ENCODE data around the gene DAZAP1.

Gene DAZAP1

DNA sequence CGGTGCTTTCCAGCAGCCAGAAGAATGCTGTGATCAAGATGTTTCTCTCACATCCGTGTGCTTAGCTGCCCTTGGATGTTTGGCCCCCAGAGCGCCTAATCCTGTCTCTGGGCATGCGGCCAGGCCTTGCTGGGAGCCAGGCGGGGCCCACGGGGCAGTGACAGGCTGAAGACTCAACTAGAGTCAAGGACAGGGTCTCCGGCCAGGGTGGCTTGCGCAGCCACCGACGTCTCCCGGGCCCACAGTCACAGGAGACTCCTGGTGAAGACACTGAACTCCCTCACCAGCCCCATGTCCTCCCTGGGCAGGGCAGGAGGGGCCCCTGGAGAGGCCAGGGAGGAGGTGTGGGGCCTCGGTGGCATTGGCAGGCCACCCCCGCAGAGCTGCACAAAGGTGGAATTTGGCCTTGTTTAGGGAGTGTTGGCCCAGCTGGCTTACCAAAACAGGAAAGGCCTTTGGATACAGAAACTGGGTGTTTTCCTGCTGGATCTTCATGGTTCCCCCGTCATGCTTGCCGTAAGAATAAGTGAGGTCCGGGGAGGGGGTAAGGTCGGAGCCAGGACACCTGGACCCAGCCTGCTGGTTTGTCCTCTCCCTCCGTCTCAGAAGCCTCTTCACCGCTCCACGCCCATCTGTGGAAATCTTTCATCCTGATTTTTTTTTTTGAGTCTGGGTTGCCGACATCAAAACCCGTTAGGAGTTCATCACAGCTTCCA lies 33.7 kb upstream of the DAZAP1 start:
- no peak for DNase-seq

- DNase-seq = no peak
Observed at GRCh38 chr19:1374250-1374577, 33.2 kb upstream of the DAZAP1 start.

DNA sequence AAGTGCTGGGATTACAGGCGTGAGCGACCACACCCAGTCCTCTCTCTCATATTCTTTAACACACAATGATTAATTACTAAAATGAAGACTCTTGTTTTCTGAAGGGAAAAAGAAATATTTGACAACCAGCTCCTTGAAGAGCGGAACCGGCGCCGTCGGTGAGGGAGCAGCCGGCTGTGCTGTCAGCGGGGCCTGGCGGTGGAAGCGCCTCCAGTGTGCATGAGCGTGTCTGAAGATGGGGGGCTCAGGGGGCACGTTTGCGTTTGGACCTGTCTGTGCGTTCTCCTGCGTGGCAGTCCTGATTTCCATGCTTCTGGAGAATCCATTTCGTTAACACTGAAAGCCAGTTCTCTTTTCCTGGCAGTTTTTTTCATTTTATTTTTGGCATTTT lies 31.0 kb upstream of the DAZAP1 start:
- DNase-seq = no peak

DNA sequence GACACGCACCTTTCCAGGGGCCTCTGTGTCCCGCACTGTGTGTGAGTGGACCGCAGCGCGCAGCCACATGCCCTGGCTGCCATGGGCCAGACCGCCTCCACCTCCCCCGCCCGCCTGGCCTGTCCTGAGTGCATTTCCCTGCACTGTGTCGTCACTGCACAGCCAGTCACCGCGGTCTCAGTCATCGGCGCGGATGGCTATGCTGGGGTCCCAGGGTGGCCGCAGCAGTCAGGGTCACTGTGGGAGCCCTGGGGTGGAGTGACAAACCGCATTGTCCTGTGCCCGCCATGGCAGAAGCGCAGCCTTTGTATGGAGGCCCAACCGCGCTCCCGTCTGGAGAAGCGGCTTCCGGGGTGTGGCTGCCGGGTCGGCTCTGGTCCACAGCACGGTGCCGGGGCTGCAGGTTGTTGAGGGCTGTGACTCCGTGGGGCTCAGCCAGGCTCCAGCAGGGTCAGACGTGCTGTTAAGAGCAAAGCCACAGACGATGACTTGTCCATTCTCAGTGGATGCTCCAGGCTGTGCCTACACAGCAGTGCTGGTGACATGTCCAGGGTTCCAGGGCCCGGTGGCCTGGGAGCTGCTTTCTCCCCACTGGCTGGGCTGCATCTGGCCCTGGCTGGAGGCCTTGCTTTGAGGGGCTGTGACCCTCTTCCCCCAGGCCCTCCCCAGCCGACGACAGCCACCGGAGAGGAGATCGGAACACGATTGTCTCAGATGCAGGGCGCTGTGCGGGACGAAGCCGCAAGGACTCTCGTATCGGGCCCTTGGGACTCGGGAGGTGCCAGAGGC lies 30.0 kb upstream of the DAZAP1 start:
- DNase-seq = no peak

DNA sequence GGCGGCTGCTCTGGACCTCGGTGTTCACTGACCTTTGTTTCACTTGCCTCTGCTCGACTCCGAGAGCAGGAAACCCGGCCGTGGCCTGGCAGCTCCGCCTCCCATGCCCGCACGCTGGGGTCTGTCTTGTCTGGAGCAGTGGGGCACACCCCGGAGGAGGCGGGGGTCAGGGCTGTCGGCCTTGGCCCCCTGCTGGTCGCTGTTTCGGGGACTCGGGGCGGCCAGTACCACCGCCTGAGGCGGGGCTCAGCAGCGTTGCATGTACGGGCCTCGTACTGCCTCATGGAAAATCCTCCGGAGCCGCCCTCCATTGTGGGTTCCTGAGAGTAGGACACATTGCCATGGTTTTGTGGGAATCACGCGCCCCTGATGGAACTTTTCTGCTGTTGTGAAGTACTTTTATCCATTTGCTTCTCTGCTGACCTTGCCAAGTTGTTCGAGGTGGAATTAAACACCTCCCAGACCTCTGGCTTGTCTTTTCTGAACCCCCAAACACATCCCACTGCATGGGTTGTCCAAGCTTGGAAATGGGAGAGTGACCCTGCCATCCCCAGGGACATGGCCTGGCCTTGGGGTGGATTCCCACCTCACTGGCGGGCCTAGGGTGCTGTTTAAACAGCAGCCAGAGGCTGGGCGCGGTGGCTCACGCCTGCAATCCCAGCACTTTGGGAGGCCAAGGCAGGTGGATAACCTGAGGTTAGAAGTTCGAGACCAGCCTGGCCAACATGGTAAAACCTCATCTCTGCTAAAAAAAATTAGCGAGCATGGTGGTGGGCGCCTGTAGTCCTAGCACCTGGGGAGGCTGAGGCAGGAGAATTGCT lies 29.2 kb upstream of the DAZAP1 start:
- DNase-seq = no peak

- no peak for DNase-seq
Observed at GRCh38 chr19:1379126-1379905, 28.1 kb upstream of the DAZAP1 start.

- DNase-seq = no peak
Observed at GRCh38 chr19:1379961-1380489, 27.4 kb upstream of the DAZAP1 start.

GRCh38 chr19:1382250-1382649 lies 25.1 kb upstream of the DAZAP1 start:
- no peak for DNase-seq

- no peak for DNase-seq
Observed at GRCh38 chr19:1383017-1383311, 24.4 kb upstream of the DAZAP1 start.

GRCh38 chr19:1383312-1384084 lies 23.9 kb upstream of the DAZAP1 start, which contains the start of gene NDUFS7:
NDUFS7 (plus strand) TSS chr19:1383907; CDS start chr19:1383927, 20 bp downstream.
- DNase-seq = peak; percentile 96

GRCh38 chr19:1384085-1384462 lies 23.3 kb upstream of the DAZAP1 start:
- no peak for DNase-seq

GRCh38 chr19:1384478-1385110 lies 22.8 kb upstream of the DAZAP1 start:
- no peak for DNase-seq

DNA sequence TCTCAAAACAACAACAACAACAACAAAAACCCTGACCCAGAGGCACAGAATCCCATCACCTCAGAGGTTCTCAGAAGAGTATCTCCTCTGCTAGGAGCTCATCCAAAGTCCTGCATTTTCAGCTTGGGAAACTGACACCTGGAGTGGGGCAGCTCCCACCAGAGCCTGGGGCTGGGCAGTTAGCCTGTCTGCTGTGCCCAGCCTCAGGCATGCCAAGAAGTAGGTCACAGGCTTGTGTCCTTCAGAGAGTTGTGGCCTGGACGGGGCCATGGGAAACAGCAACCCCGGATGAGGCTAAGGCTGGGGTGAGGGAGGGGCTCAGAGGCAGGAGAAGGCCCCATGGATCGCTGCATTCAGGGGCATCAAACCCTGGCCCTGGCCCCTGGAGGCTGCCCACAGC lies 21.6 kb upstream of the DAZAP1 start:
- no peak for DNase-seq

- DNase-seq = no peak
Observed at GRCh38 chr19:1386945-1387683, 20.3 kb upstream of the DAZAP1 start.

- no peak for DNase-seq
Observed at GRCh38 chr19:1387684-1388636, 19.4 kb upstream of the DAZAP1 start.

DNA sequence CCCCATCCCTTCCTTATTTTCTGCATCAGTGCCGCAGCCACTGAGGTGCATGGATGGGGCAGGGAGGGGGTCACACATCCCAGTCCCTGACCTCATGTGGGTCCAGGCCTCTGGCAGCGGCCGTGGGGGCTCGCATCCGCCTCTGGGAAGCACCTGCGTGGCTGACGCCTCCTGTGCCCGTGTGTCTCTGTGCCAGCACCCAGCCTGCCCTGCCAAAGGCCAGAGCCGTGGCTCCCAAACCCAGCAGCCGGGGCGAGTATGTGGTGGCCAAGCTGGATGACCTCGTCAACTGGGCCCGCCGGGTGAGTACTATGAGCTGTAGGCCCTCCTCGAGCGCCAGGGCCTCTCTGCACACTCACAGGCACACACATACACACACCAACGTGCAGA lies 18.8 kb upstream of the DAZAP1 start:
- no peak for DNase-seq

DNA sequence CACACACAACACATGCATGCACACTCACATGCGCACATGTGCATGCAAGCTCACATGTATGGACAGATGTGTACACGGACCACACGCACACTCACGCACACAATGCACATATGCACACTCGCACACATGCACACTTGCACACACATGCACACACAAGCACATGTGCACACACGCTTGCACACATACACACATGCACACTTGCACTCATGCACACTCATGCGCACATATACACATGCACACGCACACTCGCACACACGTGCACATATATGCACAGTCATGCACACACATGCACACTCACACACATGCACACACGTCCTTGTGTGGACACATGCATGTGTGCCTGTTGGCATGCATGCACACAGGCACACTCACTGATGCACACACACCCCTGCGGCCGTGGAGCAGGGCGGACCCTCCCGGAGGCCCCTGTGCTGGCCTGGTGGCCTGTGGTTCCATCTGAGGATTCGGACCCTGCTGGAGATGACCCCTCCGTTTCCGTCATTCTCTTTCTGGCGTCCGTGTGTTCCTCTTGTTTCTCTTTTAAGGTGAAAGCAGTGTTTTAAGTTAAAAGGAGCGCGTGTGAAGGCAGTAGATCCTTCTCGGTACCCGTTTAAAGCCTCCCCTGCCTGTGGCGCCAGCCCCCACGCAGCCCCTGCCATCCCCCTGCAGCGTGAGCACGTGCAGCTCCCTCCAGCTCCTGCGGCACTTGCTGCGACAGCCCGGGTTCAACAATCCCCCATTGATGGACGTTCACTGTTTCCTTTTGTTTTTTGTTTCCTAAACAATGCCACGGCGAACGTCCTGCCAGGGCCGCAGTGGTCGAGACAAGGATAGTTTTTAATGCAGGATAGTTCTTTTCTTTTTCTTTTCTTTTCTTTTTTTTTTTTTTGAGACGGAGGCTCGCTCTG lies 18.1 kb upstream of the DAZAP1 start:
- no peak for DNase-seq

- DNase-seq = no peak
Observed at GRCh38 chr19:1390890-1391423, 16.4 kb upstream of the DAZAP1 start.

All from right kidney (tissue), 1 donor.